ENCODE data around the gene LENG9. TPM values are rescaled to one million over a fixed set of nuclear protein-coding genes. Genes with fewer than 3 reads are reported as not detected.
"Not testable (repeated sequence)": the region's sequence is repeated elsewhere in the genome, so short reads cannot be mapped to it uniquely, and the experiment has no call there.

LENG9 gene
- 1 to 10 TPM; 3.1 to 4.4 TPM for total RNA-seq

DNA sequence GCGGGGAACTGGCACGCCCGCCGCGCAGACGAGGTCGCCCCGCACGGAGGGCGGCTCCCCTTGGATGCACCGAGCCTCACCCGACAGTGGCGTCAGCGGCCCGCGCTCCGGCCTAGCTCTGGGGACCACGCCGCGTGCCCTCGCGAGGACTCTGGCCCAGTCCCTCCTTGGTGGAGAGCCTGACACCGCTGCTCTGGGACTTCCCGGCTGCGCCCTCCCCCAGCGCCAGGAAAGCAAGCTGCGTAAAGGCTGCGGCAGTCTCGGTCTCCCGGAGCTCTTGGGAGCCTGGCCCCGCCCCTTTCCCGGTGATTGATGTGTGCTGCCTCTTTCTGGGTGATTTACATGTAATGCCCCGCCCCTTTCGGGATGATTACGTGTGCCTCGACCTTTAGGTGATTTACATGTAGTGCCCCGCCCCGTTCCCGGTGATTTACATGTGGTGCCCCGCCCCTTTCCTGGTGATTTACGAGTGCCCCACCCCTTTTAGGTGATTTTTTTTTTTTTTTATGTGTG lies at the start of gene LENG9:
Gene LENG9 (minus strand): TSS at position 248 of the 513 bp plus-strand sequence. CDS start 252 bp downstream, outside the sequence.
- Mint-ChIP-seq H3K9me3 (no peaks in the 10 kb centered on the region), H3K4me3 (peak within 1 kb of the TSS; percentile 89), H3K27me3 (peaks cover 6% of the 10 kb centered on the region), H3K27ac (peak within 1 kb of the TSS; percentile 97), H3K4me1 (peaks cover 19% of the 10 kb centered on the region), H3K36me3 (ENCODE audit: low read depth) (peaks cover 45% of the 10 kb centered on the region)
- peak; percentile 75 for ATAC-seq (replicated peaks)

DNA sequence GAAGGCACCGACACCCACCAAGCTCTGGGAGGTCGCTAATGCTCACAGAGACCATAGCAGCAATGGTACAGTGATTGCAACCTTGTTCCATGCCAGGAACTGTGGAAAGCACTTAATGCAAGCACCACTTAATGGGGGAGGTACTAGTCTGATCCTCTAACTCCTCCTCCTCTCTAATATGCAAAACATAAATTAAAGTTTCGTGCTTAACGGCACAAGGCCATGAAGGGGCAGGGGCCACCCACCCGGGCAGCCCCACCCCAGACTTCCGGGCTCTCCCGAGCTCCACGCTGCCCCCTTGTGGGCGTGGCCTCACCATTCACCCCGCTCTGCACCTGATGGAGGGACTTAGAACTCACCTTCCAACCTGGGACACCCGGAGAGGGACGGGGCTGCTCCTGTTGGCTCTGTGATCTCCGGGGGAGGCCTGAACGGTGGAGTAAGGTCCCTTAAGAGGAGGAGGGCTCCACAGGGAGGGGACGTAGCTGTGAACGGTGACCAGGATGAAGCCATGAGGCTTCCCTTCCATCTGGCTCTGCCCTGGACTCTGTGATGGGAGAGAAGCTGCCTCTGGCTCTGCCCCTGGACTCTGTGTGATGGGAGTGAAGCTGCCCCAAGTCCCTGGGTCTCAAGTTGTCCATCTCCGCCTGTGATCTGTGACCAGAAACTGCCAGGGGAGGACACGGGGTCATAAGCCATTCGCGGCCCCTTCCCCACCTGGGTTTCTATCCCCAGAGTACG lies 45.8 kb upstream of the LENG9 start:
- H3K4me3 Mint-ChIP-seq; H3K27ac Mint-ChIP-seq; H3K9me3 Mint-ChIP-seq; H3K4me1 Mint-ChIP-seq; H3K36me3 Mint-ChIP-seq (ENCODE audit: low read depth): not testable (repeated sequence)
- ATAC-seq (replicated peaks) = peak; percentile 64
- peaks cover 24% of the 10 kb centered on the region for H3K27me3 Mint-ChIP-seq

DNA sequence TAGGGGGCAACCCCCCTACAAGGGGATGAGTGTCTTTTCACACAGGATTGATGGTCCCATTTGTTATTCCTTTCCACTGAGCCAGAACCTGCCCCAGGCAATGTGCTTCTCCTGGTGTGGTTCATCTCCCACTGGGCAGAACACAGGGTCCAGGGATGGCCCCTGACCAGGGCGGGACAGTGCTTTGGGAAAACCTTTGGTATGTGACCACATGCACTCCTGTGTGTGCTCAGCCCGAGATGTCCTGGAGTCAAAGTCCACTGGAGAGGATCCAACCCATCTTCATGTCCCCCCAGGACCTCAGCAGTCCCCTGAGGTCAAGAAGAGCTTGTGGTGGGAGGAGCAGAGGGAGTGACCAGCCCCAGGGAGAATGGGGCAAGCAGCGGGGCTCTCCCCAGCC lies 44.9 kb upstream of the LENG9 start:
- not testable (repeated sequence) for H3K36me3 Mint-ChIP-seq (ENCODE audit: low read depth); H3K27ac Mint-ChIP-seq; H3K9me3 Mint-ChIP-seq; ATAC-seq (replicated peaks); H3K4me3 Mint-ChIP-seq; H3K4me1 Mint-ChIP-seq
- peaks cover 25% of the 10 kb centered on the region for H3K27me3 Mint-ChIP-seq

DNA sequence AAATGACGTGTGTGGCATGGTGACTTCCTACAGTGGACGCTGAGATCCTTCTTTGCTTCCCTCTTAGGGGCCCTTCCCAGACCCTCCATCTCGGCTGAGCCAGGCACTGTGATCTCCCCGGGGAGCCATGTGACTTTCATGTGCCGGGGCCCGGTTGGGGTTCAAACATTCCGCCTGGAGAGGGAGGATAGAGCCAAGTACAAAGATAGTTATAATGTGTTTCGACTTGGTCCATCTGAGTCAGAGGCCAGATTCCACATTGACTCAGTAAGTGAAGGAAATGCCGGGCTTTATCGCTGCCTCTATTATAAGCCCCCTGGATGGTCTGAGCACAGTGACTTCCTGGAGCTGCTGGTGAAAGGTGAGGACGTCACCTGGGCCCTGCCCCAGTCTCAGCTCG lies 44.2 kb upstream of the LENG9 start:
- no peak for ATAC-seq (replicated peaks)
- Mint-ChIP-seq H3K4me3 (no peak overlapping the region), H3K27me3 (peaks cover 22% of the 10 kb centered on the region), H3K27ac (no peak overlapping the region), H3K4me1 (no peaks in the 10 kb centered on the region), H3K9me3 (no peaks in the 10 kb centered on the region), H3K36me3 (ENCODE audit: low read depth) (no peaks in the 10 kb centered on the region)

DNA sequence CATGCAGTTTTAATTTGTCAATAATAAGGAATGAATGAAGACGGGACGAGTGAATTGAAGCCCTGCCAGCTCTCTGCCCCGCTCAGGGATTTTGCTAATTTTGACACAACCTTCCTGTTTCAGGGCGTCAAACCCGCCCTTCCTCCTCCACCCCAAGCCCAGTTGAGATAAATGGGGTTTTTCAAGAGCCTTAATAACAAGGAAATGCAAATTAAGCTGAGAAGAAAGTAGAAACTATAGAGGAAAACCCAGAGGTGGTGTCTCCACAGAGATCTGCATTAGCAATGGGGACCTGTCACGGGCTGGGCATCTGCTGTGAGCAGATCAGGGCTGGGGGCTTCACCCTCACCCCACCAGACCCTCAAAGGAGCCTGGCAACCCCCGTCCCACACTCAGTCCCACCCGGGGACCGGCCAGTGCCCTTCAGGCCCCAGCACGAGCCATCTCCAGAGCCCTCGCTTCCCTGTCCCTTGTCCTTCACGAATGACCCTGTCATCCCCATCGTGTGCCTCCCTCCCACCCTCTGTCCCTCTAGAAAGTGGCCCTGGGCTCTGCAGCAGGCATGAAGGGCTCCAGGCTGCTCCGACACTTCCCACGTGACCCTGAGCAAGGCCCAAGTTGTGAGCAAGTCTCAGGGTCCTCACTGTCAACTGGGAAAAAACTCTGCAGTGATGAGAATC lies 43.6 kb upstream of the LENG9 start:
- H3K27me3 Mint-ChIP-seq = peaks cover 22% of the 10 kb centered on the region
- not testable (repeated sequence) for H3K9me3 Mint-ChIP-seq; H3K36me3 Mint-ChIP-seq (ENCODE audit: low read depth); H3K27ac Mint-ChIP-seq; H3K4me1 Mint-ChIP-seq; H3K4me3 Mint-ChIP-seq
- ATAC-seq (replicated peaks) = peak; percentile 19

DNA sequence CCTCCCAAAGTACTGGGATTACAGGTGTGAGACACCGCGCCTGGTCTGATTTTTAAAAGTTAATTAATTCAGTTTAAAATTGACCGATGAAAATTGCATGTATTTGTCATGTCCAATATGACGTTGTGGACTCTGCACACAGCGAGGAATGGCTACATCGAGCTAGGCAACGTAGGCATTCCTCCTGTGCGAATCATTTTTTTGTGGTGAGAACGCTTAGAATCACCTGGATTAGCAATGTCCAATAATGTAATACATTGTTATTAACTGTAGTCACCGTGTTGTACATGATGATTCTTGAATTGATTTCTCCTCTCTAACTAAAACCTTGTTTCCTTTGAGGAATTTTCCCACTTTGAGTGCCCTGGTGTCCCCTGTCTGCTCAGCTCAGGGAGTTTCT lies 42.5 kb upstream of the LENG9 start:
- ATAC-seq (replicated peaks) = no peak
- Mint-ChIP-seq H3K4me3 (no peak overlapping the region), H3K36me3 (ENCODE audit: low read depth) (no peaks in the 10 kb centered on the region), H3K27ac (no peak overlapping the region), H3K9me3 (no peaks in the 10 kb centered on the region), H3K4me1 (peaks cover 5% of the 10 kb centered on the region), H3K27me3 (peaks cover 21% of the 10 kb centered on the region)

DNA sequence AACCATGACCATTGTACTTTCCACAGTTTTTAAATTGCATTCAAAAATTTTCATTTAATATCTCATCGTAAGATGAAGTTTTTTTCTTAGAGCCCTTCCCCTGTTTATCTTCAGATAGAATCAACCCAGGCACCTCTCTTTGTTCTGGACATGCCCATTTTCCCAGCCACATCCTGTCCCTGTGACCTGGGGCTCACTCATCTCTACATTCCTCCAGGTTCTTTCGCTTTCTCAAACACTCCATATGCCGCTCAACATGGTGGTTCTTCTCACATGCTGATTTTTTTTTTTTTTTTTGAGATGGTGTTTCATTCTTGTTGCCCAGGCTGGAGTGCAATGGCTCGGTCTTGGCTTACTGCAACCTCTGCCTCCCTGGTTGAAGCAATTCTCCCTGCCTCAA lies 42.0 kb upstream of the LENG9 start:
- peaks cover 21% of the 10 kb centered on the region for H3K27me3 Mint-ChIP-seq
- H3K27ac Mint-ChIP-seq; H3K4me1 Mint-ChIP-seq; H3K9me3 Mint-ChIP-seq; ATAC-seq (replicated peaks); H3K4me3 Mint-ChIP-seq; H3K36me3 Mint-ChIP-seq (ENCODE audit: low read depth): not testable (repeated sequence)

DNA sequence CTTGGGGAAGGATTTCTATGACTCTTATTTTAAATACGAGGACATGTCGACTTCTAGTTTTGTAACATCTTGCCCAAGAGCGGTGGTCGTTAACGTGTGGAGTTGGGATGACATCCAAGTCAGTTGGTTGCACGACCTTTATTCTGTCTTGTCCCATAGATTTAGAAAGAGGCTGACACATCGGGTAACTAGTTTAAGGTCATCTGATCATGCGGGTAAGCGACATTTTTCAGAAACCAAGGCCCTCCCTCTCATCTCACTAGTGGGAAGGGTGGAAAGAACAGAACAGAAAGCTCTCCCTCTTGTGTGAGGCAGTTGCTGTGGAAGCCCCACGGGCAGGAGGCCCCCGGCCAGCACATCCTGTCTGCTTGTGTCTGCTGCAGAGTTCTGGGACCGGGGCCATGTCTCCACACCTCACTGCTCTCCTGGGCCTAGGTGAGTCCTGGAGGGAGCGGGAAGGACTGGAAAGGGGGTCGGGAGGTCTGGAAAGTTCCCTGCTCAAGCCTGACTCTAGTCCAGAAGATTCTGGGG lies 39.0 kb upstream of the LENG9 start, which contains the start of gene LAIR2:
Gene LAIR2 (plus strand): TSS at position 314 of the 531 bp plus-strand sequence. CDS start 88 bp downstream, at position 402.
- Mint-ChIP-seq H3K4me1 (peaks cover 8% of the 10 kb centered on the region), H3K4me3 (no peak within 1 kb of the TSS), H3K27ac (no peak within 1 kb of the TSS), H3K9me3 (no peaks in the 10 kb centered on the region), H3K27me3 (peaks cover 22% of the 10 kb centered on the region), H3K36me3 (ENCODE audit: low read depth) (no peaks in the 10 kb centered on the region)
- ATAC-seq (replicated peaks) = peak; percentile 15

DNA sequence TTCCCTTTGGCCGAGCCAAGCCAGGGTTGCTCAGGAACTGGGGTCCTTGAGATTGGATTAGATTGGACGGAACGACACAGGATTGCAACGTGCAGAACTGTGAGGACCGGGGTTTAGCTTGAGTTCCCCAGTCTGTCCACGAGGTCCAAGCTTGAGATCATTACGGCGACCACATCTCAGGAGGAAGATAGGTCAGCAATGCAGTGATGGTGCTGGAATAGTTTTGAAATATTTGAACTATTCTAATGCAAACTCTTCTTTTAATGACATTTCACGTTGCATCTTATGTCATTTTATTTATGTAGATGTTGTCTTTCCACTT lies 34.8 kb upstream of the LENG9 start:
- Mint-ChIP-seq H3K27me3 (peaks cover 17% of the 10 kb centered on the region), H3K4me1 (peaks cover 11% of the 10 kb centered on the region), H3K4me3 (peak overlapping the region; percentile 26)
- H3K36me3 Mint-ChIP-seq (ENCODE audit: low read depth); H3K27ac Mint-ChIP-seq; H3K9me3 Mint-ChIP-seq: not testable (repeated sequence)
- peak; percentile 29 for ATAC-seq (replicated peaks)

DNA sequence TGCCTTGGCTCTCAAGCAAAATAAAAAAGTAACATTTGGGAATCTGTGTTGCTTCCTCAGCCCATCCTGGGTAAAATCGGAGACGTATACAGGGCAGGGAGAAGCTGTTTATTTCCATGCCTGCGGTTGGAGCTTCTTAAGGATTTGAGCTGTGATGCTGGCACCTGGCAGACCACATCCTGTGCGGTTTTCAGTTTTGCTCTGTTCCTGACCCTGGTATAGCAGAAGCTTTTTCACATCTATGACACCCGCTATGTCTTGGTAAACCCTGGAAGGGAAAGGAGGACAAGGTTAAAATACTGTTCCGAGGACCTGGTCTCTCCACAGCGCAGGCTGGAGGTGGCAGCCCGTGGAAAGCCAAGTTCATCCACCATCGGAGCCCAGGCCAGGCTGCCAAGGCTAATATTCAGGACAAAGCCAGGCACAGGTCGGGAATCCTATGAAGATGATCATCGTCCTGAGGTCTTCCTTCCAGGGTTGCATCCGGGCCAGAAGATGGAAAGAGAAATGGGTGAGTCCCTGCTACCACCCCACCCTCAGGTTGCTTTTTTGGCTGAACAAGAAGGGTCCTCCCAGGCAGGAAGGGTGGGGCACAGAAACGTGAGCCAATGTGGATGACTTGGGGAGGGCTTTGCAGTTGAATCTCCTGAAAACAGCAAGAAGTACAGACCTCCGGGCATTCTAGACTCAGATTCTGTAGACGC lies 34.3 kb upstream of the LENG9 start:
- not testable (repeated sequence) for H3K36me3 Mint-ChIP-seq (ENCODE audit: low read depth); H3K9me3 Mint-ChIP-seq; H3K27ac Mint-ChIP-seq
- Mint-ChIP-seq H3K4me3 (peak overlapping the region; percentile 26), H3K27me3 (peaks cover 20% of the 10 kb centered on the region), H3K4me1 (peaks cover 11% of the 10 kb centered on the region)
- peak; percentile 91 for ATAC-seq (replicated peaks)

DNA sequence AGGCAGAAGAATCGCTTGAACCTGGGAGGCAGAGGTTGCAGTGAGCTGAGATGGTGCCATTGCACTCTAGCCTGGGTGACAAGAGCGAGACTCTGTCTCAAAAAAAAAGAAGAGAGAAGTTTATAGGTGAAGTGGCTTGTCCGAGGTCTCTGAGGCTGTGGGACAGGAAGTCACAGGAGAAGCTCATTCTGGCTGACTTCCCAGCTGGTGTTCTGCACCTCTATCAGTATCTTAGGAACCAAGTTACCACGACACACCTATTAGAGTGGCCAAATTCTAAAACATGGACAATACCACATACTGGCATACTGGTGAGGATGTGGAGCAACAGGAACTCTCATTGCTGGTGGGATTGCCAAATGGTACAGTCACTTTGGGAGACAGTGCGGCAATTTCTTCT lies 31.7 kb upstream of the LENG9 start:
- not testable (repeated sequence) for ATAC-seq (replicated peaks); H3K4me1 Mint-ChIP-seq; H3K9me3 Mint-ChIP-seq; H3K36me3 Mint-ChIP-seq (ENCODE audit: low read depth); H3K4me3 Mint-ChIP-seq; H3K27ac Mint-ChIP-seq
- H3K27me3 Mint-ChIP-seq = peaks cover 18% of the 10 kb centered on the region

DNA sequence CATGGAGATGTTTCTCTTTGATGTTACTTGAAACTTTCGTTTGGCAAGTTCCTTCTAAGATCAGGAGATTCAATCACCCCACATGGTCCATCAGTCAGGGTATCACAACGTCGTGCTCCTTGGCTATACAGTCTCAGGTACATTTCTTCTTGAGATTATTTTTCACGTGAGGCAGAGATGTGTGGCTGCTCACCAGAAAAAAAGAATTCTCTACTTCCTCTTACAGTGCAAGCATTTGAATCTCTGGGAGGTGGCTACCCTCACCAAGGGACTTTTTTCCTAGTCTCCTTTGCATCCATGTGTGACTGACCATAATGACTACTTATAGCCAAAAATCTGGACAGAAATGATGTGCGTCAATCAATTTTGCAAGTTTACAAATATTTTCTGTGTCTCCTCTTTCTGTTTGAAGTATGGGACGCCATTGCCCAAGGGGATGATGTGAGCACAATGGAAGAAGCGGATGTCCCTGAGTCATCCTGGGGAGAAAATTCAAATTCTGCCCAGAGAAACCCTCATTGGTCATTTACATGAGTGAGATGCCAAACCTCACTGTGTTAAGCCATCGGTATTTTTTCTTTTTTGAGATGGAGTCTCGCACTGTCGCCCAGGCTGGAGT lies 30.5 kb upstream of the LENG9 start:
- H3K27ac Mint-ChIP-seq = no peak overlapping the region
- no peaks in the 10 kb centered on the region for H3K36me3 Mint-ChIP-seq (ENCODE audit: low read depth)
- no peak for ATAC-seq (replicated peaks)
- H3K4me3 Mint-ChIP-seq = no peak overlapping the region
- peaks cover 15% of the 10 kb centered on the region for H3K27me3 Mint-ChIP-seq
- H3K9me3 Mint-ChIP-seq = peaks cover 3% of the 10 kb centered on the region
- peaks cover 5% of the 10 kb centered on the region for H3K4me1 Mint-ChIP-seq

DNA sequence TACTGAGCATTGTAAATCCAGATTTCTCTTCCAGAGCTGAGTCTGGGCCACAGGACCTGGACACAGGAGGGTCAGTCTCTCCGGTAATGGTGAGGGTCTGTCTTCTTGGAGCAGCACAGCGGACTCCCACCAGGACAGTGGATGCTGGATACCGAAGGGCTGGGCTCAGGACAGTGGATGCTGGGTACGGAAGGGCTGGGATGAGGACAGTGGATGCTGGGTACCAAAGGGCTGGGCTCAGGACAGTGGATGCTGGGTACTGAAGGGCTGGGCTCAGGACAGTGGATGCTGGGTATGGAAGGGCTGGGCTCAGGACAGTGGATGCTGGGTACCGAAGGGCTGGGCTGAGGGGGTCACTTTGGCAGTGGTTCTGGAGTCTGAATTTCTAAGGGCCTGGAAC lies 29.5 kb upstream of the LENG9 start:
- H3K27ac Mint-ChIP-seq; ATAC-seq (replicated peaks); H3K4me3 Mint-ChIP-seq; H3K36me3 Mint-ChIP-seq (ENCODE audit: low read depth); H3K9me3 Mint-ChIP-seq; H3K4me1 Mint-ChIP-seq: not testable (repeated sequence)
- peaks cover 15% of the 10 kb centered on the region for H3K27me3 Mint-ChIP-seq

DNA sequence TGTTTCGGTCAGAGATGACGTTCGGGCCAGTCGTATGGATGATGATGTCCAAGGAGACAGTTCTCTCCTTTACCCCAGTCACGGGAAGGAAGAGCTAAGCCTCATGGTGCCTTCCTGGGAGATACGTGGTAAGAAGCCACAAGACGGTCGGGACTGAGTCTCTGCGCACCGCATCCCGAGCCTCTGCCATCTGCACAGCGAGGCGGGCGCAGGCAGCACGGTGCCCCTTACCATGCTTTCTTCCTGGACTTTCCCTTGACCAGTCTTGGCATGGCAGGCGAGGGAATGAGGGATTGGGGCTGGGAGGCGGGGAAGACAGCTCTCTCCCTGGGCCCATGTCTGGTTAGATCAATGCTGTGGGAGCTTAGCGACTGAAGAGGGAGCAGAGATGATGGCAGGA lies 29.0 kb upstream of the LENG9 start:
- Mint-ChIP-seq H3K4me1 (peaks cover 2% of the 10 kb centered on the region), H3K9me3 (peaks cover 3% of the 10 kb centered on the region), H3K27ac (no peak overlapping the region), H3K4me3 (no peak overlapping the region), H3K27me3 (peaks cover 15% of the 10 kb centered on the region), H3K36me3 (ENCODE audit: low read depth) (no peaks in the 10 kb centered on the region)
- no peak for ATAC-seq (replicated peaks)
